HCT116 (cell line): ENCODE data around the gene DAPP1. TPM values are rescaled to one million over a fixed set of nuclear protein-coding genes. Genes with fewer than 3 reads are reported as not detected.

Experiments
- ATAC-seq: fragments of 200-7000 bp; cut with Tn5 transposase; 2 replicates; pipeline ENCODE4 v1.9.1; 2020; ENCODE audit warnings: mild to moderate bottlenecking, moderate library complexity
- BruUV-seq: library from RNA; stranded (reverse); fragments of 400-500 nt; replicated peaks from 2 replicates; lab custom pipeline; 2021; lab: Mats Ljungman, UMichigan
- CTCF ChIA-PET: fragments of 300-600 bp; sonication (Branson Sonifier 250); formaldehyde crosslinking; loops from one replicate; lab custom pipeline; 2021; ENCODE audit warnings: antibody characterized with exemption; lab: Charles Lee
- POLR2A ChIA-PET: fragments of 300-600, 350-600 bp; sonication (Branson Sonifier 250); formaldehyde crosslinking; loops from one replicate; lab custom pipeline; 2021; ENCODE audit warnings: antibody characterized with exemption; lab: Charles Lee
- RAD21 ChIA-PET, 2 experiments: fragments of 300-600 bp; sonication (Branson Sonifier 250); formaldehyde crosslinking; loops; one replicate each; lab custom pipeline; 2023; ENCODE audit warnings: low total read pairs in 2 of 2; ENCODE audit not compliant: uncharacterized antibody in 2 of 2, unreplicated experiment in 2 of 2, low non-redundant PET in 1 of 2; lab: Charles Lee
- DNase-seq: peaks from one replicate; pipeline ENCODE4 v3.0.0-alpha.2; 2010; ENCODE audit warnings: low read depth, low spot score
- H2AFZ ChIP-seq: fragments of 200-600 bp; shearing (Covaris generic), sonication (generic); 2 replicates; pipeline ENCODE4 v1.6.1; 2017; ENCODE audit warnings: low read depth, mixed run types, mixed read lengths, antibody characterized with exemption, low read length; ENCODE audit not compliant: poor library complexity, severe bottlenecking
- H3K27ac ChIP-seq: 2 replicates; pipeline ENCODE4 v1.5.1; 2012; ENCODE audit warnings: low read depth, low read length
- H3K27me3 ChIP-seq: fragments of 200-600 bp; sonication (generic); 2 replicates; pipeline ENCODE4 v1.6.1; 2016; ENCODE audit warnings: mixed run types, low read length, mixed read lengths; ENCODE audit not compliant: insufficient read depth
- H3K36me3 ChIP-seq, 2 experiments: fragments of 200-500 bp in 1 of 2; fragments of 200-600 bp in 1 of 2; sonication (Bioruptor generic) in 1 of 2; sonication (generic) in 1 of 2; 2 replicates each; pipeline versions ENCODE4 v1.5.1 to v1.6.1; 2014 to 2016; ENCODE audit warnings: low read length in 2 of 2, inconsistent platforms in 1 of 2, mixed read lengths in 1 of 2, mixed run types in 1 of 2; ENCODE audit not compliant: insufficient read depth in 2 of 2, control insufficient read depth in 1 of 2
- H3K4me1 ChIP-seq, 2 experiments: fragments of 200-600 bp in 1 of 2; sonication (generic) in 1 of 2; 2 replicates each; pipeline versions ENCODE4 v1.5.1 to v1.6.1; 2012 to 2017; ENCODE audit warnings: low read length in 2 of 2, inconsistent platforms in 1 of 2, mild to moderate bottlenecking in 1 of 2, mixed read lengths in 1 of 2, mixed run types in 1 of 2, moderate library complexity in 1 of 2; ENCODE audit not compliant: insufficient read depth in 2 of 2, control insufficient read depth in 1 of 2
- H3K4me2 ChIP-seq: fragments of 200-600 bp; sonication (generic); 2 replicates; pipeline ENCODE4 v1.6.1; 2017; ENCODE audit warnings: mixed run types, low read length, mixed read lengths
- H3K4me3 ChIP-seq, 2 experiments: fragments of 200-600 bp in 1 of 2; sonication (generic) in 1 of 2; replicated peaks in 1 of 2; 2 replicates each; pipeline ENCODE4 v1.5.1; 2011 to 2016; ENCODE audit warnings: low read length in 2 of 2, control low read depth in 1 of 2, low read depth in 1 of 2, mild to moderate bottlenecking in 1 of 2, mixed read lengths in 1 of 2, mixed run types in 1 of 2
- H3K79me2 ChIP-seq: fragments of 200-600 bp; sonication (generic); 2 replicates; pipeline ENCODE4 v1.6.1; 2017; ENCODE audit warnings: mild to moderate bottlenecking, mixed run types, low read length, moderate library complexity, mixed read lengths; ENCODE audit not compliant: insufficient read depth
- H3K9ac ChIP-seq: fragments of 200-600 bp; sonication (generic); 2 replicates; pipeline ENCODE4 v1.6.1; 2016; ENCODE audit warnings: low read length, mixed read lengths
- H3K9me2 ChIP-seq: fragments of 200-600 bp; sonication (generic), shearing (Covaris generic); 2 replicates; pipeline ENCODE4 v1.6.1; 2017; ENCODE audit warnings: mixed run types, mild to moderate bottlenecking, moderate library complexity; ENCODE audit not compliant: insufficient read depth
- H3K9me3 ChIP-seq, 2 experiments: fragments of 200-500 bp in 1 of 2; fragments of 200-600 bp in 1 of 2; sonication (Bioruptor generic) in 1 of 2; sonication (generic) in 1 of 2; 2 replicates each; pipeline ENCODE4 v1.6.1; 2014 to 2017; ENCODE audit warnings: low read length in 2 of 2, mixed read lengths in 2 of 2, inconsistent platforms in 1 of 2, low read depth in 1 of 2, mild to moderate bottlenecking in 1 of 2, mixed run types in 1 of 2, moderate library complexity in 1 of 2; ENCODE audit not compliant: control insufficient read depth in 1 of 2, insufficient read depth in 1 of 2
- H4K20me1 ChIP-seq: fragments of 200-600 bp; sonication (generic), shearing (Covaris generic); 2 replicates; pipeline ENCODE4 v1.6.1; 2017; ENCODE audit warnings: mixed run types, mild to moderate bottlenecking, moderate library complexity; ENCODE audit not compliant: insufficient read depth
- ATF3 ChIP-seq: IDR thresholded peaks from 2 replicates; pipeline ENCODE4 v1.6.1; 2012
- CBX3 ChIP-seq: IDR thresholded peaks from 2 replicates; pipeline ENCODE4 v1.6.1; 2012; ENCODE audit warnings: low read depth
- CEBPB ChIP-seq: IDR thresholded peaks from 2 replicates; pipeline ENCODE4 v1.6.1; 2012; ENCODE audit warnings: low read depth
- EGR1 ChIP-seq: IDR thresholded peaks from 2 replicates; pipeline ENCODE4 v1.6.1; 2012; ENCODE audit warnings: low read depth
- EZH2 ChIP-seq: fragments of 200-600 bp; sonication (generic); IDR thresholded peaks from 2 replicates; pipeline ENCODE4 v1.6.1; 2017; ENCODE audit warnings: antibody characterized with exemption, mixed run types
- EZH2phosphoT487 ChIP-seq: fragments of 200-600 bp; IDR thresholded peaks from 2 replicates; pipeline ENCODE4 v1.6.1; 2018; ENCODE audit warnings: antibody characterized with exemption, borderline replicate concordance
- FOSL1 ChIP-seq: IDR thresholded peaks from 2 replicates; pipeline ENCODE4 v1.6.1; 2012; ENCODE audit warnings: low read depth
- JUND ChIP-seq: IDR thresholded peaks from 2 replicates; pipeline ENCODE4 v1.6.1; 2012
- POLR2A ChIP-seq: IDR thresholded peaks from 2 replicates; pipeline ENCODE4 v1.7.0; 2011; ENCODE audit warnings: borderline replicate concordance; ENCODE audit not compliant: insufficient read depth, insufficient read length; ENCODE audit errors: extremely low read depth
- POLR2AphosphoS5 ChIP-seq: IDR thresholded peaks from 2 replicates; pipeline ENCODE4 v1.6.1; 2011; ENCODE audit warnings: mild to moderate bottlenecking, low read depth, low read length, moderate library complexity
- RAD21 ChIP-seq: IDR thresholded peaks from 2 replicates; pipeline ENCODE4 v1.6.1; 2012; ENCODE audit warnings: low read depth, mild to moderate bottlenecking
- REST ChIP-seq: IDR thresholded peaks from 2 replicates; pipeline ENCODE4 v1.6.1; 2012; ENCODE audit warnings: low read depth
- SIN3A ChIP-seq: IDR thresholded peaks from 2 replicates; pipeline ENCODE4 v1.6.1; 2012; ENCODE audit warnings: low read depth
- SP1 ChIP-seq: IDR thresholded peaks from 2 replicates; pipeline ENCODE4 v1.6.1; 2012; ENCODE audit warnings: low read depth
- SRF ChIP-seq: IDR thresholded peaks from 2 replicates; pipeline ENCODE4 v1.6.1; 2012; ENCODE audit warnings: low read depth
- TCF7L2 ChIP-seq: IDR thresholded peaks from 2 replicates; pipeline ENCODE4 v1.7.0; 2011; ENCODE audit warnings: borderline replicate concordance, inconsistent platforms; ENCODE audit not compliant: insufficient read depth, insufficient read length; ENCODE audit errors: extremely low read depth
- YY1 ChIP-seq: IDR thresholded peaks from 2 replicates; pipeline ENCODE4 v1.6.1; 2011; ENCODE audit warnings: low read length, low read depth, moderate library complexity, mild to moderate bottlenecking; ENCODE audit not compliant: insufficient replicate concordance; ENCODE audit errors: extremely low read depth
- ZNF274 ChIP-seq: fragments of 200-500 bp; sonication (Bioruptor generic); IDR thresholded peaks from 2 replicates; pipeline ENCODE4 v1.6.1; 2014; ENCODE audit warnings: mild to moderate bottlenecking, low read depth, low read length, inconsistent platforms
- intact Hi-C: fragments of 100-400 bp; cut with micrococcal nuclease; formaldehyde crosslinking; loops from 2 replicates; pipeline ENCODE4 v1.10.0; 2022
- total RNA-seq: library from RNA; stranded (reverse); gene quantifications from one replicate; pipeline ENCODE4 v1.2.1, GENCODE V29; 2021; ENCODE audit not compliant: unreplicated experiment

DAPP1 gene
- total RNA-seq, 1 experiment from 2014 or later = 0.76 TPM

GRCh38 chr4:99803566-99804101 lies 13.0 kb upstream of the DAPP1 start:
- RAD21 ChIA-PET = no interaction called here

GRCh38 chr4:99806545-99806944 lies 10.1 kb upstream of the DAPP1 start:
- intact Hi-C loops = loop anchor here (5.0 kb wide), 3 partner anchors 84 to 394 kb away; no protein-coding TSS in a partner anchor
- Histone ChIP-seq H3K9me2 (no peaks in the 10 kb centered on the region), H3K27me3 (peaks cover 6% of the 10 kb centered on the region; the same call in 1 of the 2 replicates), H3K9me3 (no peaks in the 10 kb centered on the region), H3K4me1 (no peaks in the 10 kb centered on the region), H3K36me3 (no peaks in the 10 kb centered on the region), H4K20me1 (no peaks in the 10 kb centered on the region), H3K4me3 (no peak overlapping the region), H3K79me2 (no peaks in the 10 kb centered on the region), H3K4me2 (no peak overlapping the region), H3K9ac (no peak overlapping the region), H3K27ac (no peak overlapping the region), H2AFZ (no peak overlapping the region)
- RAD21 ChIA-PET = no interaction called here
- CTCF ChIA-PET = no interaction called here
- DNase-seq = no peak
- no TSS peak for BruUV-seq
- no peak for ATAC-seq
- POLR2A ChIA-PET = interaction anchor here (0.5 kb wide), 1 partner anchor 720 kb away, joined by 3 read pairs; no protein-coding TSS in a partner anchor
- no peak for TF ChIP-seq FOSL1
- TF ChIP-seq RAD21 = no peak
- TF ChIP-seq SIN3A = no peak
- no peak for TF ChIP-seq YY1
- TF ChIP-seq POLR2AphosphoS5 = no peak
- TF ChIP-seq SRF = no peak
- no peak for TF ChIP-seq EGR1
- TF ChIP-seq TCF7L2 = no peak
- TF ChIP-seq POLR2A = no peak
- no peak for TF ChIP-seq ATF3
- TF ChIP-seq CBX3 = no peak
- no peak for TF ChIP-seq JUND
- no peak for TF ChIP-seq REST
- TF ChIP-seq CEBPB = no peak
- TF ChIP-seq ZNF274 = no peak

More at GRCh38 chr4:99803566-99804101, 13.0 kb upstream of the DAPP1 start:
- no peak overlapping the region for H3K4me2 ChIP-seq
- intact Hi-C loops = no loop called here
- DNase-seq = no peak
- TF ChIP-seq SP1 (no peak), CEBPB (no peak), ZNF274 (no peak), EZH2 (no peak), EZH2phosphoT487 (no peak), JUND (no peak), CBX3 (no peak), POLR2A (no peak), POLR2AphosphoS5 (no peak), EGR1 (no peak), SRF (no peak), YY1 (no peak)
- H3K27me3 ChIP-seq = peaks cover 6% of the 10 kb centered on the region; the same call in 1 of the 2 replicates
- no peaks in the 10 kb centered on the region for H3K36me3 ChIP-seq
- no peak for ATAC-seq
- no peak overlapping the region for H3K4me3 ChIP-seq
- H3K9ac ChIP-seq = no peak overlapping the region
- no peaks in the 10 kb centered on the region for H4K20me1 ChIP-seq
- no peaks in the 10 kb centered on the region for H3K9me2 ChIP-seq
- H2AFZ ChIP-seq = no peak overlapping the region
- H3K79me2 ChIP-seq = no peaks in the 10 kb centered on the region
- POLR2A ChIA-PET = interaction anchor here (1.1 kb wide), 1 partner anchor 240 kb away, joined by 3 read pairs; the partner anchor contains the start of gene TRMT10A
- no peaks in the 10 kb centered on the region for H3K4me1 ChIP-seq
- no peaks in the 10 kb centered on the region for H3K9me3 ChIP-seq
- no TSS peak for BruUV-seq
- H3K27ac ChIP-seq = no peak overlapping the region
- CTCF ChIA-PET = interaction anchor here (1.4 to 1.7 kb wide), 2 partner anchors 8 to 80 kb away, joined by 7 to 13 read pairs; no protein-coding TSS in a partner anchor
